HG03159 (cell line): ENCODE measurements around the gene DNAL4.

Experiments used
- ATAC-seq: cut with Tn5 transposase; IDR thresholded peaks from one replicate; pipeline ENCODE4 v1.9.1; 2021; ENCODE audit warnings: mild to moderate bottlenecking, moderate library complexity; ENCODE audit not compliant: unreplicated experiment

The DNAL4 gene

GRCh38 chr22:38760477-38761201 is 33.3 kb downstream of the DNAL4 start:
- ATAC-seq, result no peak

GRCh38 chr22:38759005-38759404 is 34.9 kb downstream of the DNAL4 start:
- no peak for ATAC-seq

GRCh38 chr22:38758276-38758945 is 35.5 kb downstream of the DNAL4 start:
- ATAC-seq, result no peak

- ATAC-seq, result no peak
Measured at GRCh38 chr22:38757464-38757757, 36.5 kb downstream of the DNAL4 start.

- no peak for ATAC-seq
Measured at GRCh38 chr22:38756711-38757463, 37.1 kb downstream of the DNAL4 start.

- peak; percentile 70 for ATAC-seq
Measured at GRCh38 chr22:38755911-38756532, 37.9 kb downstream of the DNAL4 start, which contains the start of gene SUN2. Gene SUN2, minus strand, starts transcription at chr22:38755998. Its CDS starts 3,370 bp downstream, at chr22:38752628.

- ATAC-seq, result peak; percentile 10
Measured at GRCh38 chr22:38755155-38755910, 38.6 kb downstream of the DNAL4 start.

GRCh38 chr22:38754751-38755154 is 39.2 kb downstream of the DNAL4 start:
- no peak for ATAC-seq

- ATAC-seq, result no peak
Measured at GRCh38 chr22:38753948-38754750, 39.8 kb downstream of the DNAL4 start.

GRCh38 chr22:38751422-38752346 is 42.3 kb downstream of the DNAL4 start:
- ATAC-seq, result peak; percentile 40

- ATAC-seq, result no peak
Measured at GRCh38 chr22:38751066-38751421, 42.9 kb downstream of the DNAL4 start.

- no peak for ATAC-seq
Measured at GRCh38 chr22:38750638-38751037, 43.3 kb downstream of the DNAL4 start.

- no peak for ATAC-seq
Measured at GRCh38 chr22:38750104-38750503, 43.8 kb downstream of the DNAL4 start.

- ATAC-seq, result no peak
Measured at GRCh38 chr22:38748487-38749136, 45.3 kb downstream of the DNAL4 start.

- ATAC-seq, result no peak
Measured at GRCh38 chr22:38745676-38746460, 48.1 kb downstream of the DNAL4 start.

GRCh38 chr22:38744981-38745380 is 49.0 kb downstream of the DNAL4 start:
- ATAC-seq, result no peak

- ATAC-seq, result no peak
Measured at GRCh38 chr22:38742176-38742942, 51.6 kb downstream of the DNAL4 start.
